H4 (cell line): ENCODE data around the gene NRROS. TPM values are rescaled to one million over a fixed set of nuclear protein-coding genes. Genes with fewer than 3 reads are reported as not detected.

Experiments
- DNase-seq: peaks from one replicate; pipeline ENCODE4 v3.0.0-alpha.2; 2015; ENCODE audit warnings: low spot score
- total RNA-seq: library from RNA; depleted of rRNA; stranded (reverse); fragments of >200 nt; shearing (Covaris generic); gene quantifications from 2 replicates; pipeline ENCODE4 v1.2.3, GENCODE V29; 2014; rRNA removed

NRROS gene
- total RNA-seq, 1 experiment from 2014 or later: 0.02 TPM

DNA sequence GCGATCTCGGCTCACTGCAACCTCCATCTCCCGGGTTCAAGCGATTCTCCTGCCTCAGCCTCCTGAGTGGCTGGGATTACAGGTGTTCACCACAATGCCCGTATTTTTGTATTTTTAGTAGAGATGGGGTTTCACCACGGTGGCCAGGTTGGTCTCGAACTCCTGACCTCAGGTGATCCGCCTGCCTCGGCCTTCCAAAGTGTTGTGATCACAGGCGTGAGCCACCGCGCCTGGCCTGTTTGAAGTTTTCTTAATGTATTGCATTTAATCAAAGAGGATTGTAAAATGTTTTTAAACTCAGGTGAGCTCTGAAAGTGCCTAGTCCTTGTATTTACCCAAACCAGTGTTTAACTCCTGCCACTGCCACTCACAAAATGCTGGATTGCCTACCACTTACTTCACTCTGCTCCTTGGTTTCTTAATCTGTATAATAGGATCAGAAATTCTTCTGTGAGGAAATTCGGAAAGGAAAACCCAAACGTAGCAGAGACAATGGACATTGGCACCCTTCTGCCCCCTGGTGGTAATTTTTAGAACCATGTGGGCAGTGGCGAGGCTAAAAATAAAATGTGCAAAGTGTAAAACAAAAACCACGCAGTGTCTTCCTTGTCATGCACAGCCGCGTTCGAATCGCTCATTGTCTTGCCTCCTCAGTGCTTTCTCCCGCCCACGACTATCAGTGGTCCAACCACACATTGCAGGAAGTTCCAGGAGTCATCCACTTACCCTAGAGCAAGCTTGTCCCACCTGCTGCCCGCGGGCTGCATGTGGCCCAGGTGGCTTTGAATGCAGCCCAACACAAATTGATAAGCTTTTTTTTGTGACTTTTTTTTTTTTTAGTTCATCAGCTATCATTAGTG is 45.3 kb downstream of the NRROS start:
- peak; percentile 49 for DNase-seq

DNA sequence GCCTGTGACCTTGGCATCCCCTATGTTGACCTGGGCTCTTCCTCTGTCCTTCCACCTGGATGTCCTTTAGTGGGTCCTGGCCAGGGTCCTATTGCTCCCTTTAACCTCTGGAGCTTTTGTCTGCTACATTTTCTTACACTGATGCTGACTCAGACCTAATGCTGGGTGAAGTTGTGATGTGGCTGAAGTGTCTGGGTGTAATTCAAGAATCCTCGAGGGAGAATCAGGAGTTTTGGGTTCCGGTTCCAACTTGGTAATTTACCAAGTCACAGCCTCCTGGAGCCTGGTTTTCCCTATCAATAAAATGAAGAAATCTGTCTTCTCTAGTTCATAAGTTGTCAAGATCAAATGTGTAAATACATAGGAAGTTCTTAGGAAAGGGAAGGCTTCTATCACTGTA is 46.9 kb downstream of the NRROS start:
- no peak for DNase-seq

- DNase-seq: no peak
These were observed 48.9 kb downstream of the NRROS start for GRCh38 chr3:196688349-196688748.

- no peak for DNase-seq
These were observed 50.6 kb downstream of the NRROS start for GRCh38 chr3:196689941-196690660.

- DNase-seq: no peak
These were observed 51.9 kb downstream of the NRROS start for GRCh38 chr3:196691386-196691785.

- no peak for DNase-seq
These were observed 54.7 kb downstream of the NRROS start for GRCh38 chr3:196694202-196694638.

DNA sequence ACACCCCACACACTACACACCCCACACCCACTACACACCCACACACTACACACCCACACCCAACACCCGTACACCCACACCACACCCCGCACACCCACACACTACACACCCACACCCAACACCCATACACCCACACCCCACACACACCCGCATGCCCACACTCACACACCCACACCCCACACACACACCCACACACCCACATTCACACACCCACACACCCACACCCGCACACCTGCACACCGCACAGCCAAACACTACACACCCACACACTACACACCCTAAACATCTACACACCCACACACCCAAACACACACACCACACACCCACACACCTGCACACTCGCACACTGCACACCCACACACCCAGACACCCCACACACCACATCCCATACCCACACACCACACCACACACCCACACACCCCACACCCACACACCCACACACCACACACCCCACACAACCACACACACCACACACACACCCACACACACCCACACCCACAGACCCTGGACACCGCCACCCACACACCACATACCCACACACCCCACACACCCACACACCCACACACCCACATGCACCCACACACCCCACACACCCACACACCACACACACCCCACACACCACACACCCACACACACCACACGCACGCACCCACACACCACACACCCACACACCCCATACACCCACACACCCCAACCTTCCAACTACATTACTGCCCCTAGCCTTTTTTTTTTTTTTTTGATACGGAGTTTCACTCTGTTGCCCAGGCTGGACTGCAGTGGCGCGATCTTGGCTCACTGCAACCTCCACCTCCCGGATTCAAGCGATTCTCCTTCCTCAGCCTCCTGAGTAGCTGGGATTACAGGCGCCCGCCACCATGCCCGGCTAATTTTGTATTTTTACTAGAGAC is 55.7 kb downstream of the NRROS start:
- no peak for DNase-seq

GRCh38 chr3:196695849-196696226 is 56.3 kb downstream of the NRROS start:
- no peak for DNase-seq

DNA sequence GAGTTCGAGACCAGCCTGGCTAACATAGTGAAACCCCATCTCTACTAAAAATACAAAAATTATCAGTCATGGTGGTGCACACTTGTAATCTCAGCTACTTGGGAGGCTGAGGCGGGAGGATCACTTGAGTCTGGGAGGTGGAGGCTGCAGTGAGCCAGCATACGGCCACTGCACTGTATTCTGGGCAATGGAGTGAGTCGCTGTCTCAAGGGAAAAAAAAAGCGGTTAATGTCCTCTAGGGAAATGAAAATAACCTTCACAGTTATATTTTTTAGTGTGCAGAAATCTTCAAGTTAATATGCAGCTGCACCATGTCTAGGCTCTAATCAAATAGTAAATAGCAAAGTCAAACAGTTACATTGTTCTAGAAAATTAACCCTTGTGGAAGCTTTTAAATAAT is 57.8 kb downstream of the NRROS start:
- DNase-seq: no peak

- DNase-seq: no peak
These were observed 60.3 kb downstream of the NRROS start for GRCh38 chr3:196699749-196700148.

GRCh38 chr3:196700801-196701200 is 61.3 kb downstream of the NRROS start:
- no peak for DNase-seq

GRCh38 chr3:196706327-196706726 is 66.8 kb downstream of the NRROS start:
- no peak for DNase-seq

DNA sequence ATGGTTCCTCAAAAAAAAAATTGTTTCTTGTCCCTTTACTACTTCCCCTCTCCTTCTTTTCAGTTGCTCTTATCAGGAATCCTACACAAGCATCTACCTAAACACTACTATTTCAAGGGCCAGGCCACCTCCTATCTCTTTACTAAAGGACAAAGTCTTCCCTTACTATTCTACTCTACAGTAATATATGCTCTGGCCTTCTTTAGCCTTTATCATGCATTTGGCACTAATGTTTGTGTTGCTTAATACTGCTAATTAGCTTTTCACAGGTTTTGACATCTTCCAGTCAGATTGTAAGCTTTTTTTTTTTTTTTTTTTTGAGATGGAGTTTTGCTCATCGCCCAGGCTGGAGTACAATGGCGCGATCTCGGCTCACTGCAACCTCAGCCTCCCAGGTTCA is 67.2 kb downstream of the NRROS start:
- no peak for DNase-seq

- DNase-seq: no peak
These were observed 68.1 kb downstream of the NRROS start for GRCh38 chr3:196707566-196707965.

DNA sequence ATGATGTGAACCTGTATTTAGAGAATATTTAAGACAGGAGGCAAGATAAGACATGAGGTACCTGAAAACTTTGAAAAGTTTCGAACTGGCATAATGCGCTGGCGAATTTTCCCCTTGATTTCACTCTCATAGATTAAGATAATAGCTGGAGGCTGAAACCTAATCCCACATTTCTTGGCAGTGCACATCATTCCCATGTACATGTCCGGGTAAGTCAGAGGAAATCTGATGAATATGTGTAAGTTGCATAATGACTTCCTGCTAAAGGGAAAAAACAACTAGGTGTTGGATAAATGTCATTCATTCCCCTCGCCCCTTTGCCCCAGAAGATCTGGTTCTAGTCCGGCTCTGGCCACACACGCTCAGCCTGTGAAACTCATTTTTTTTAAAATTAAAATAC is 69.0 kb downstream of the NRROS start:
- no peak for DNase-seq

Other genes with a start within 250 kb of the NRROS start
- 8.0 and 10.2 TPM in 2 replicates for gene UBXN7, start 207.3 kb upstream of the NRROS start, total RNA-seq
- 9.5 and 12.6 TPM in 2 replicates for gene RNF168, start 135.9 kb upstream of the NRROS start, total RNA-seq
- gene SMCO1, start 124.3 kb upstream of the NRROS start, total RNA-seq: not detected in 2 replicates
- gene WDR53, start 71.1 kb upstream of the NRROS start, total RNA-seq: 12.4 and 24.1 TPM in 2 replicates
- gene FBXO45, start 71.0 kb upstream of the NRROS start, total RNA-seq: 18.0 and 19.2 TPM in 2 replicates
- gene CEP19, start 72.6 kb downstream of the NRROS start, total RNA-seq: 5.4 and 6.2 TPM in 2 replicates
- gene PIGX, start 72.7 kb downstream of the NRROS start, total RNA-seq: 34.1 and 57.3 TPM in 2 replicates
- gene PAK2, start 100.2 kb downstream of the NRROS start, total RNA-seq: 24.8 and 51.3 TPM in 2 replicates
- 23.1 and 28.4 TPM in 2 replicates for gene SENP5, start 228.2 kb downstream of the NRROS start, total RNA-seq